Hindlimb muscle (tissue), 1 donor: Measurements from ENCODE around the gene AKR1C1. TPM values are rescaled to one million over a fixed set of nuclear protein-coding genes. Genes with fewer than 3 reads are reported as not detected.
"Not testable (repeated sequence)": the region's sequence is repeated elsewhere in the genome, so short reads cannot be mapped to it uniquely, and the experiment has no call there.

Source experiments
- DNase-seq: peaks from one replicate; pipeline ENCODE4 v3.0.0-alpha.2; 2013
- polyA plus RNA-seq: library from polyadenylated mRNA; unstranded; fragments of 120-200 nt; gene quantifications from one replicate; pipeline ENCODE4 v1.2.1, GENCODE V29; 2013; ENCODE audit not compliant: insufficient read length

Gene AKR1C1
- polyA plus RNA-seq, 1 donor: 8.4 TPM

GRCh38 chr10:5019770-5020612 is 56.8 kb downstream of the AKR1C1 start:
- DNase-seq: not testable (repeated sequence)

- DNase-seq: not testable (repeated sequence)
Observed at GRCh38 chr10:5021624-5022290, 58.5 kb downstream of the AKR1C1 start.

- no peak for DNase-seq
Observed at GRCh38 chr10:5023177-5023805, 60.1 kb downstream of the AKR1C1 start.

DNA sequence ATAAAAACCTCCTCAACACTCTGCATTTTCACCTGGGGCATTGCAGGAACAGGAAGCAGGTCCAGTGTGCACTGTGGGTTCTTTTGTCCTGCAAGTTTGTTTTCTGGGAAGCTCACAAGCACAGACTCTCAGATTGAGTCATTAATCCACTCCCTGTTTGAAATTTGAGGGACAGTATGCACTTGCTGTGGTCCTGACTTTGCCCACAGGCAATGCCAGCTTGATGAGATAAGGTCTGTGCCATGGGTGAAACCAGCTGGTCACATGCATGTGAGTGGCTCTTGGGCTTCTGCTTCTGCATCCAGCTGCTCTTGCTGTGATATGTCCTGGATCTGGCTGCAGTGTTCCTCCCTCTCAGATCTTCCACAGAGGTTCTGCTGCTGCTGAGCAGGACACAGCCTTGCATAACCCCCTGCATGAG is 62.3 kb downstream of the AKR1C1 start:
- not testable (repeated sequence) for DNase-seq

DNA sequence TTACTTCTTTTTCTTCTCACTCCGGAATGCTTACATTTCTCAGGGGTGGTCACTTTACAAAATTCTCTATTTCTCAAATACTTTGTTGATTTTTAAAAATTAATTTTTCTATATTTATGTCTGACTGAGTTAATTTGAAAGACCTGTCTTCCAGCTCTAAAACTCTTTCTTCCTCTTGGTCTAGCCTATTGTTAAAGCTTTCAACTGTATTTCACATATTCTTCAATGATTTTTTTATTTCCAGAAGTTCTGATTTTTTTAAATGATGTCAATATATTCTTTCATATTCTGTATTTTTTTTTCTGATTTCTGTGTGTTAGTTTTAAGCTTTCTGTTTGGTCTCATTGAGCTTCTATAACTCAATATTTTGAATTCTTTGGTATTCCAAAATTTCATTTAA is 67.8 kb downstream of the AKR1C1 start:
- no peak for DNase-seq

- not testable (repeated sequence) for DNase-seq
Observed at GRCh38 chr10:5031588-5031987, 68.4 kb downstream of the AKR1C1 start.

DNA sequence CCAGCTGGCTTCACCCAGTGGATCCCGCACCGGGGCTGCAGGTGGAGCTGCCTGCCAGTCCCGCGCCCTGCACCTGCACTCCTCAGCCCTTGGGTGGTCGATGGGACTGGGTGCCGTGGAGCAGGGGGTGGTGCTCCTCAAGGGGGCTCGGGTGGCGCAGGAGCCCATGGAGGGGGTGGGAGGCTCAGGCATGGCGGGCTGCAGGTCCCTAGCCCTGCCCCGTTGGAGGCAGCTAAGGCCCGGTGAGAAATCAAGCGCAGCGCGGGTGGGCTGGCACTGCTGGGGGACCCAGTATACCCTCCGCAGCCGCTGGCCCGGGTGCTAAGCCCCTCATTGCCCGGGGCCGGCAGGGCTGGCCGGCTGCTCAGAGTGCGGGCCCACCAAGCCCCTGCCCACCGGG is 69.2 kb downstream of the AKR1C1 start:
- DNase-seq: not testable (repeated sequence)

Other genes with a start within 250 kb of the AKR1C1 start
- gene AKR1E2, start 137.2 kb upstream of the AKR1C1 start, polyA plus RNA-seq: 3.8 TPM
- gene AKR1C2, start 40.4 kb downstream of the AKR1C1 start, polyA plus RNA-seq: 5.7 TPM
- gene AKR1C3, start 131.0 kb downstream of the AKR1C1 start, polyA plus RNA-seq: 1.0 TPM
- not detected for gene AKR1C8, start 221.7 kb downstream of the AKR1C1 start, polyA plus RNA-seq
- not detected for gene AKR1C4, start 233.4 kb downstream of the AKR1C1 start, polyA plus RNA-seq